Measurements from ENCODE around the gene KAT8.
"Not testable (repeated sequence)": the region's sequence is repeated elsewhere in the genome, so short reads cannot be mapped to it uniquely, and the experiment has no call there.

Gene KAT8

DNA sequence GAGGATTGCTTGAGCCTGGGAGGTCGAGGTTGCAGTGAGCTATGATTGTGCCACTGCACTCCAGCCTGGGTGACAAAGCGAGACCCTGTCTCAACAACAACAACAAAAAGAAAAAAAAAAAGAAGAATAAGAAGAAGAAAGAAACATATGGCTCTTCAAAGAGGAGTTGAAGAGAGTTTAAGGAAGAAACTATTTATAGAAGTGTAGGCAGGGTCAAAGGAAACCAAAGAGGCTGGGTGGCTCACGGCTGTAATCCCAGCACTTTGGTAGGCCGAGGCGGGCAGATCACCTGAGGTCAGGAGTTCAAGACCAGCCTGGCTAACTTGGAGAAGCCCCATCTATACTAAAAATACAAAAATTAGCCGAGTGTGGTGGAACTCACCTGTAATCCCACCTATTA is 33.5 kb downstream of the KAT8 start:
- DNase-seq, result not testable (repeated sequence)

DNA sequence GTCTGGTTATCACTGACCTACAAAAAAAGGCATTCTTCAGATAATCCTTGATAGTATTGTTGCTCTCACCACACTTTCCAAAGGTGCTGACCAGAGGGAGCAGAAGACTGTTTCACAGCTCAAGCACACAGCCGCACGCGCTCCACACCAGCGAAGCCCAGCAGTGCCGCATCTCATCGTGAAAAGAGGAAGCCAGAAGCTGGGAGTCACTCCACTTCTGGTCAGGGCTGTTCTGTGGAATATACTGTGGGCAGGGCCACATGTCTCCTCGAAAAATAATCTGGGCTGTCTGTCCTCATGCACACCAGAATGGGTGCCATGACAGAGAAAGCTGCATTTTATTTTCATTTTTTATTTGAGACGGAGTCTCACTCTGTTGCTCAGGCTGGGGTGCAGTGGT is 39.7 kb downstream of the KAT8 start:
- DNase-seq, result peak; percentile 35

DNA sequence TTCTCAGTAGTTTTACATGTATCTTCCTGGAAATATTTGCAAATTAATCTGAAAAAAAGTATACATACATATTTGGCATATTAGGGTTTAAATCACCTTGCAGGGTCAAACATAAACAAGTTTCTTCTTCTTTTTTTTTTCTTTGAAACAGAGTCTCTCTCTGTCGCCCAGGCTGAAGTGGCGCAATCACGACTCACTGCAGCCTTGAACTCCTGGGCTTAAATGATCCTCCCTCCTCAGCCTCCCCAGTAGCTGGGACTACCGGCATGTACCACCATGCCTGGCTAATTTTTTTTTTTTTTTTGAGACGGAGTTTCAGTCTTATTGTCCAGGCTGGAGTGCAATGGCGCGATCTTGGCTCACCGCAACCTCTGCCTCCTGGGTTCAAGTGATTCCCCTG is 49.9 kb downstream of the KAT8 start:
- no peak for DNase-seq

DNA sequence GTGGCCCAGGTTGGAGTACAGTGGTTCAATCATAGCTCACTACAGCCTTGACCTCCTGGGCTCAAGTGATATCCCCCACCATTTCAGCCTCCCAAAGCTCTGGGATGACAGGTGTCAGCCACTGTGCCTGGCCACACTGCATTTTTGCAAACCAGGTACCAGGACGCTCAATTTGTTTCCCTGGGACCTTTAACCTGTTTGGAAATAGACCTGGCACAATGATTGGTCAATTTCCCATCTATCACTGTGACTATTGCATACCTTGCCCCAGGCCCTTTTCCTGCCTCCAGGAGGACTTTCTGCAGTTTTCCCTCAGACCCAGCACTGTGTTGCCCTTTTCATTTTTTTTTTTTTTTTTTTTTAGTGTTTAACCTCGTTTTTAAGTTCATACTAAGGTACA is 51.4 kb downstream of the KAT8 start:
- DNase-seq, result no peak

DNA sequence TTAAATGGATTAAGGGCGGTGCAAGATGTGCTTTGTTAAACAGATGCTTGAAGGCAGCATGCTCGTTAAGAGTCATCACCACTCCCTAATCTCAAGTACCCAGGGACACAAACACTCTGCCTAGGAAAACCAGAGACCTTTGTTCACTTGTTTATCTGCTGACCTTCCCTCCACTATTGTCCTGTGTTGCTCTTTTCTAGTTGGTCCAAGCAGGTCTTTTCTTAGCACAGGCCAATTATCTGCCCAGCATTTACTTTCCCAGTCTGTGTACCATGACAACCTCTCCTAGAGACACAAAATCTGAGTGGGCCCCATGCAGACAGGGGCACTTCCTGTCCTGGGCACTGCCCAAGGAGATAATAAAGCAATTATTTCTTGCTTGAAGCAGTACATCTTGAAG is 52.6 kb downstream of the KAT8 start:
- DNase-seq, result peak; percentile 38

DNA sequence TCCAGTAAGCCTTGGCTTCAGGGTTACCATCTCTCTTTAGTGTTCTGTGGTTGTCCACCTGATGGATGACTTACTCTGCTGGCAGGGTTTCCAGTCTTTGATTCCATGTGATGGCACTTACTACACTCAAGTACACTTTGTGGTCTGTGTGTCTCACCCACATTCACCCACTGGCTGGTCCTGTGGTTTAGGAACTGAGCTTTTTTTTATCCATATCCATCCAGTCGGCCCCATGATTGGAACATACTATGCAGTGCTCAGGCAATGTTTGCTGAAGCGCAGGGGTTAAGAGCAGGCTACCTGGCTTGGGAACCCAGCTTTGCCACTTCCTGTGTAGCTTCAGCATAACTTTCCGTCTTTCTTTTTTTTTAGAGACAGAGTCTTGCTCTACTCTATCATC is 59.7 kb downstream of the KAT8 start:
- DNase-seq, result peak; percentile 45

DNA sequence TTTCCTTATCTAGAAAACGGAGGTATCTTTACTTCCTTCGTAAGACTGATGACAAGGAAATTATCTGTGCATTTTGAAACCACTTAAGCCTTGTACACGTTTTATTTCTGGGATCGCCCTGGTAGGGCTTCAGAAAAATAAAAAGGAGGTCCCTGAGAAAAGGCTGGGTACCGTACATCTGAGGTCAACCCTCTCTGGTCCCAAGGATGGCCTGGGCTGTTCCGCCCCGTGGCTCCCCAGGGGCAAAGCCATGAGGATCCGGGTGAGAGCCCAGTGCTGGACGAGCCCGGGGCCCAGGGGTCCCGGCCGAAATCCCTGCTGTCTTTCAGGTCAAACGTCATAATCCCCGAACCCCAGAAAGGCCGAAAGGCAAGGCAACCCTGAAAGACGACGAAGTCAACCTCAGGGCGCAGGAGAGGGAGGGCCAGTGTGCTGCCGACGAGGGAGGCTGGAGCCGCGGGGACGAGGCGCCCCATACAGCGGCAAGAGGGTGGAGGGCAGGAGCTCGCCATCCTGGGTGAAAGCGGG is 61.8 kb downstream of the KAT8 start:
- DNase-seq, result no peak

DNA sequence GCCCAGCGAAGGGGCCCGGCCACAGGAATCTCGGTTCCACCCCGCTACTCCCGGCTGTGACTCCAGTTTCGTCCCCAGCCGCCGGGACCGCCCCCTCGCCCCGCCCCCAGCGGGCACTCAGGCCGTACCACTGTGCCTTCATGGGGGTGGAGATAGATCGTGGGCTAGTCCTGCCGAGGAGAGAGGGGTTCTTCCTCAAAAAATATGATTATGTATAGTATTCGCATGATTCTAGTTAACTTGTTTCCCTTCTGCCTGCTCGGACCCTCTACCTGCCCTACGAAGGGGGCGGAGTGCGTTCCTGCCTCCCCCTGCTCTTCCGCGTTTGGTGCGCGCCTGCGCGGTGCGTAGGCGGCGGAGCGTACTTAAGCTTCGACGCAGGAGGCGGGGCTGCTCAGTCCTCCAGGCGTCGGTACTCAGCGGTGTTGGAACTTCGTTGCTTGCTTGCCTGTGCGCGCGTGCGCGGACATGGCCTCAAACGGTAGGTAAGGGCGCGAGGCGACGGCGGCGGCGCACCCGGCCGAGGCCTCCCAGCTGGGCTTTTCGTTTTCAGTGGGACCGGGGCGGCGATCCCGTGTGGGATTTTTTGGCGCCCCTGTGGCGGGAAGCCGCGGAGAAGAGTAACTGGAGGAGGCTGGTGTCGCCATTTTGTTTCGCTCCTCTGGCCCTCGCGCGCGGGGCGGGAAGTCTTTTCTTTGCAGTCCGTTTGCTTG is 62.4 kb downstream of the KAT8 start, which contains the start of gene FUS:
TSS of gene FUS (plus strand) at position 393 of the 713 bp plus-strand sequence. CDS start at position 469, 76 bp downstream.
- peak; percentile 90 for DNase-seq

All from hematopoietic multipotent progenitor cell treated with erythropoietin and hydrocortisone succinate and interleukin-3 and kit ligand, for 8 days (in vitro differentiated cells).